ENCODE data around the gene MT1G. TPM values are rescaled to one million over a fixed set of nuclear protein-coding genes. Genes with fewer than 3 reads are reported as not detected.

Gene MT1G
- total RNA-seq, 1 experiment from 2014 or later: not detected

- intact Hi-C loops (cut with micrococcal nuclease; ENCODE audit: unreplicated experiment): no loop called here
- no peak for DNase-seq
- Histone ChIP-seq H3K4me3 (ENCODE audit: low read depth, low read length) (no peak overlapping the region), H3K36me3 (ENCODE audit: control insufficient read depth, insufficient read depth, low read length) (no peaks in the 10 kb centered on the region), H3K4me1 (no peaks in the 10 kb centered on the region), H3K9me3 (no peaks in the 10 kb centered on the region), H3K27me3 (replicated peaks; ENCODE audit: control insufficient read depth, insufficient read depth, low read length) (no peaks in the 10 kb centered on the region)
- Mint-ChIP-seq H3K9me3 (ENCODE audit: unreplicated experiment) (no peaks in the 10 kb centered on the region), H3K4me3 (ENCODE audit: unreplicated experiment) (no peak overlapping the region), H3K4me1 (ENCODE audit: low read depth, unreplicated experiment) (no peaks in the 10 kb centered on the region), H3K27me3 (ENCODE audit: insufficient read depth, unreplicated experiment) (peaks cover 4% of the 10 kb centered on the region), H3K27ac (ENCODE audit: unreplicated experiment) (no peak overlapping the region), H3K36me3 (ENCODE audit: insufficient read depth, unreplicated experiment) (no peaks in the 10 kb centered on the region)
- ChIA-PET POLR2A (no interaction called here), CTCF (interaction anchor here (0.6 kb wide), 1 partner anchor 13 kb away, joined by 3 read pairs; no protein-coding TSS in a partner anchor)
- TF ChIP-seq, protein P1, sequence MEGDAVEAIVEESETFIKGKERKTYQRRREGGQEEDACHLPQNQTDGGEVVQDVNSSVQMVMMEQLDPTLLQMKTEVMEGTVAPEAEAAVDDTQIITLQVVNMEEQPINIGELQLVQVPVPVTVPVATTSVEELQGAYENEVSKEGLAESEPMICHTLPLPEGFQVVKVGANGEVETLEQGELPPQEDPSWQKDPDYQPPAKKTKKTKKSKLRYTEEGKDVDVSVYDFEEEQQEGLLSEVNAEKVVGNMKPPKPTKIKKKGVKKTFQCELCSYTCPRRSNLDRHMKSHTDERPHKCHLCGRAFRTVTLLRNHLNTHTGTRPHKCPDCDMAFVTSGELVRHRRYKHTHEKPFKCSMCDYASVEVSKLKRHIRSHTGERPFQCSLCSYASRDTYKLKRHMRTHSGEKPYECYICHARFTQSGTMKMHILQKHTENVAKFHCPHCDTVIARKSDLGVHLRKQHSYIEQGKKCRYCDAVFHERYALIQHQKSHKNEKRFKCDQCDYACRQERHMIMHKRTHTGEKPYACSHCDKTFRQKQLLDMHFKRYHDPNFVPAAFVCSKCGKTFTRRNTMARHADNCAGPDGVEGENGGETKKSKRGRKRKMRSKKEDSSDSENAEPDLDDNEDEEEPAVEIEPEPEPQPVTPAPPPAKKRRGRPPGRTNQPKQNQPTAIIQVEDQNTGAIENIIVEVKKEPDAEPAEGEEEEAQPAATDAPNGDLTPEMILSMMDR (IDR thresholded peaks at IDR 0.05; ENCODE audit: insufficient read depth in 1 of 2, low read depth in 1 of 2, low read length in 1 of 2, severe bottlenecking in 1 of 2, unreplicated experiment in 1 of 2): no peak
- no TSS peak for BruUV-seq (replicated peaks)
Measured at GRCh38 chr16:56715126-56715525, 47.3 kb upstream of the MT1G start.

DNA sequence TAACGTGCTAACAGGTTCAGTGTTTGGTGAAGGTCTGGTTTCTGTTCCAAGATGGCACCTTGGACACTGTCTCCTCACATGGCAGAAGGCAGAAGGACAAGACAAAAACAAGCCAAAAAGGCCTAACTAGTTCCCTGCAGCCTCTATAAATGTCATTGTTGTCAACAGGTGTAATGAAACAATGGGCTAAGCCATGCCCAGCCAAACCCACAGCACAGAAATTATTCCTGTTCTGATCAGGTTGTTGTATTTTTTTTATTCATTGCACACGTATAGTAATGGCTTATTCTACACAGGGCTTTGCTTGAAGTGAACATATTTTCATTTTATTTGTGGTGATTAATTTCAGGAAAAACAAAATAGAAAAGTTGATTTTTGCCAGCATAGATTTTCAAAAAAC lies 45.9 kb upstream of the MT1G start:
- Histone ChIP-seq H3K36me3 (ENCODE audit: control insufficient read depth, insufficient read depth, low read length) (no peaks in the 10 kb centered on the region), H3K4me3 (ENCODE audit: low read depth, low read length) (no peak overlapping the region), H3K4me1 (no peaks in the 10 kb centered on the region), H3K27me3 (replicated peaks; ENCODE audit: control insufficient read depth, insufficient read depth, low read length) (no peaks in the 10 kb centered on the region), H3K9me3 (no peaks in the 10 kb centered on the region)
- intact Hi-C loops (cut with micrococcal nuclease; ENCODE audit: unreplicated experiment): no loop called here
- POLR2A ChIA-PET: no interaction called here
- Mint-ChIP-seq H3K36me3 (ENCODE audit: insufficient read depth, unreplicated experiment) (no peaks in the 10 kb centered on the region), H3K27me3 (ENCODE audit: insufficient read depth, unreplicated experiment) (peaks cover 8% of the 10 kb centered on the region), H3K4me1 (ENCODE audit: low read depth, unreplicated experiment) (no peaks in the 10 kb centered on the region), H3K9me3 (ENCODE audit: unreplicated experiment) (no peaks in the 10 kb centered on the region), H3K4me3 (ENCODE audit: unreplicated experiment) (no peak overlapping the region), H3K27ac (ENCODE audit: unreplicated experiment) (no peak overlapping the region)
- TF ChIP-seq, protein P1 (IDR thresholded peaks at IDR 0.05; ENCODE audit: insufficient read depth in 1 of 2, low read depth in 1 of 2, low read length in 1 of 2, severe bottlenecking in 1 of 2, unreplicated experiment in 1 of 2): no peak
- CTCF ChIA-PET: no interaction called here
- DNase-seq: no peak
- no TSS peak for BruUV-seq (replicated peaks)

GRCh38 chr16:56711862-56712261 lies 44.0 kb upstream of the MT1G start:
- intact Hi-C loops (cut with micrococcal nuclease; ENCODE audit: unreplicated experiment): no loop called here
- TF ChIP-seq, protein P1 (IDR thresholded peaks at IDR 0.05; ENCODE audit: insufficient read depth in 1 of 2, low read depth in 1 of 2, low read length in 1 of 2, severe bottlenecking in 1 of 2, unreplicated experiment in 1 of 2): no peak
- no peaks in the 10 kb centered on the region for H3K36me3 ChIP-seq (ENCODE audit: control insufficient read depth, insufficient read depth, low read length)
- DNase-seq: no peak
- H3K27me3 Mint-ChIP-seq (ENCODE audit: insufficient read depth, unreplicated experiment): peaks cover 8% of the 10 kb centered on the region
- no peaks in the 10 kb centered on the region for H3K9me3 Mint-ChIP-seq (ENCODE audit: unreplicated experiment)
- H3K27ac Mint-ChIP-seq (ENCODE audit: unreplicated experiment): no peak overlapping the region
- BruUV-seq (replicated peaks): no TSS peak
- no peaks in the 10 kb centered on the region for H3K36me3 Mint-ChIP-seq (ENCODE audit: insufficient read depth, unreplicated experiment)
- CTCF ChIA-PET: no interaction called here
- POLR2A ChIA-PET: no interaction called here
- H3K4me1 ChIP-seq: no peaks in the 10 kb centered on the region
- H3K27me3 ChIP-seq (replicated peaks; ENCODE audit: control insufficient read depth, insufficient read depth, low read length): no peaks in the 10 kb centered on the region
- H3K4me1 Mint-ChIP-seq (ENCODE audit: low read depth, unreplicated experiment): no peaks in the 10 kb centered on the region
- no peak overlapping the region for H3K4me3 Mint-ChIP-seq (ENCODE audit: unreplicated experiment)
- no peak overlapping the region for H3K4me3 ChIP-seq (ENCODE audit: low read depth, low read length)
- H3K9me3 ChIP-seq: no peaks in the 10 kb centered on the region

All from Caco-2 (cell line).